Measurements from ENCODE around the gene RNF187. TPM values are rescaled to one million over a fixed set of nuclear protein-coding genes. Genes with fewer than 3 reads are reported as not detected.

RNF187 gene
- polyA plus RNA-seq, 4 donors = 25.5 to 46.1 (median 36.7) TPM

DNA sequence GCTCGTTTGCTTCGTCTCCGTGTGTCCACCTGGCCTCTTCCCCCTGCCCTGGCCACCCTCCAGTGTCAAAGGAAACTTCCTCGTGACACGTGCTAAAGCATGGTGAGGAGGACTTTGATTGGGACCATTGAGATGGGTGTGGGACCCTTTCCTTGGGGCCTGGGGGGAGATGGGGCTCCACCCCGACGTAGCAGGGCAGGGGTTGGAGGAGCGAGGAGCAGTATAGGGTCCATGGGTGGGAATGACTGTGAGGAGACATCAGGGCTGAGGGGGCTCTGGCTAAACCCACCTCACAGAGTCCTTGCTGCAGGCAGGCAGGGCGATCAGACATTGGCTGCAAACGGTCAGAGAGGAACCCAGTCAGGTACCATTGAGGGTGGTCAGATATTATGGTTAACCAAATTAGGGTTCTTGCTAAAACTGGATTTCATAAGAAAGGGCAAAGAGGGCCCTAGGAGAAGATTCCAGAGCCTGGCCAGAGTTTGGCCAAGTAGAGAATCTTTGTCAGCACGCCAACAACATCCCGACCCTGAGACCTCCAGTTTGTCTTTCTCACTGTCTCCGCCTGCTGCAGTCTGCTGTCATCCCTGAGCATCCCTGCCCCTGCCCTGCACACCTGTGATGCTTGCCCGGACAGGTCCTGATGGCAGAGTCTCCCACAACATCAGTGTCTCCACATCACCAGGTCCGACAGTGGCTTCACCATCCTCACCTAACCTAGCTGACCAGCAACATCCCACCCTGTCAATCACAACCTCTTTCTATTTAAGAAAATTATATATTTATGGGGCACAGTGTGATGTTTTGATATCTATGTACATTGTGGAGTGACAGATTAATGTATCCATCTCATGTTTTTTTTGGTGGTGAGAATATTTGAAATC lies 8.0 kb downstream of the RNF187 start:
- H3K4me1 ChIP-seq (ENCODE audit: control insufficient read depth in 3 of 3, insufficient read depth in 2 of 3, low read depth in 1 of 3, low read length in 2 of 3) = no peaks in the 10 kb centered on the region

GRCh38 chr1:228496084-228496483 lies 8.9 kb downstream of the RNF187 start:
- Histone ChIP-seq H3K9me3 (ENCODE audit: control insufficient read depth in 2 of 2, insufficient read depth in 1 of 2, low read depth in 1 of 2, low read length in 1 of 2) (no peaks in the 10 kb centered on the region), H3K4me3 (ENCODE audit: low read depth in 1 of 3, low read length in 3 of 3) (no peak overlapping the region), H3K27me3 (ENCODE audit: control insufficient read depth in 3 of 3, insufficient read depth in 3 of 3, low read length in 3 of 3) (no peaks in the 10 kb centered on the region), H3K27ac (ENCODE audit: low read depth in 1 of 3, low read length in 2 of 3) (no peak overlapping the region), H3K4me1 (ENCODE audit: control insufficient read depth in 3 of 3, insufficient read depth in 2 of 3, low read depth in 1 of 3, low read length in 2 of 3) (peaks cover 0 to 4% (median 0%) of the 10 kb centered on the region in 3 donors), H3K36me3 (ENCODE audit: control insufficient read depth in 3 of 3, insufficient read depth in 2 of 3, low read depth in 1 of 3, low read length in 3 of 3) (peaks cover 0 to 46% (median 8%) of the 10 kb centered on the region in 3 donors)
- 93 to 98% (median 97%) methylated on average over 4 of the region's 4 CpGs for WGBS, 3 donors
- FAIRE-seq (no peak), DNase-seq (no peak)

More for the DNA sequence above, 8.0 kb downstream of the RNF187 start:
- H3K27ac ChIP-seq (ENCODE audit: low read depth in 1 of 3, low read length in 2 of 3) = no peak overlapping the region
- 87 to 90% (median 90%) methylated on average over 15 of the region's 15 CpGs for WGBS, 3 donors
- no peaks in the 10 kb centered on the region for H3K9me3 ChIP-seq (ENCODE audit: control insufficient read depth in 2 of 2, insufficient read depth in 1 of 2, low read depth in 1 of 2, low read length in 1 of 2)
- DNase-seq (no peak), FAIRE-seq (no peak)
- H3K4me3 ChIP-seq (ENCODE audit: low read depth in 1 of 3, low read length in 3 of 3) = no peak overlapping the region
- H3K36me3 ChIP-seq (ENCODE audit: control insufficient read depth in 3 of 3, insufficient read depth in 2 of 3, low read depth in 1 of 3, low read length in 3 of 3) = peaks cover 0 to 55% (median 11%) of the 10 kb centered on the region in 3 donors
- H3K27me3 ChIP-seq (ENCODE audit: control insufficient read depth in 3 of 3, insufficient read depth in 3 of 3, low read length in 3 of 3) = no peaks in the 10 kb centered on the region

- peaks cover 0 to 4% (median 0%) of the 10 kb centered on the region in 3 donors for H3K4me1 ChIP-seq (ENCODE audit: control insufficient read depth in 3 of 3, insufficient read depth in 2 of 3, low read depth in 1 of 3, low read length in 2 of 3)
- DNase-seq (no peak), FAIRE-seq (no peak)
- peaks cover 0 to 43% (median 8%) of the 10 kb centered on the region in 3 donors for H3K36me3 ChIP-seq (ENCODE audit: control insufficient read depth in 3 of 3, insufficient read depth in 2 of 3, low read depth in 1 of 3, low read length in 3 of 3)
- no peaks in the 10 kb centered on the region for H3K27me3 ChIP-seq (ENCODE audit: control insufficient read depth in 3 of 3, insufficient read depth in 3 of 3, low read length in 3 of 3)
- WGBS, 3 donors = 80 to 85% (median 84%) methylated on average over 3 of the region's 3 CpGs
- no peaks in the 10 kb centered on the region for H3K9me3 ChIP-seq (ENCODE audit: control insufficient read depth in 2 of 2, insufficient read depth in 1 of 2, low read depth in 1 of 2, low read length in 1 of 2)
- no peak overlapping the region for H3K4me3 ChIP-seq (ENCODE audit: low read depth in 1 of 3, low read length in 3 of 3)
- no peak overlapping the region for H3K27ac ChIP-seq (ENCODE audit: low read depth in 1 of 3, low read length in 2 of 3)
Measured at GRCh38 chr1:228496494-228496893, 9.3 kb downstream of the RNF187 start.

DNA sequence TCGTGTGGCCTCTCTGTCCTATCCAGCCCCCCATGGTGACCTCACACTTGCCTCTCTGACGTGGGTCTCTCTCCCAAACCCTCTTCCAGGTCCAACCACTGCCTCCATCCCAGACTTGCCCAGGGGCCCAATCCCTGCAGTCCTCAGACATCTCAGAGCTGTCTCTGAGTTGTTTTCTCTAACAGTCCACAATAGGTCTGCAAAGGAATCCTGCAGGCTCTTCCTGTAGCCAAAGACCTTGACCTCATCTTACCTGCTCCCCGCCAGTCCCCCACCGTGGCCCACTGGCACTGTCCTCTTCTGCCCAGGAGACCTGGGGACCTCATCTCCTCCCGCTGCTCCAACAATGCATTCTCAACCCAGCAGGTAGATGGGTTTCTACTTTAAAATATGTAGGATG lies 10.0 kb downstream of the RNF187 start:
- Histone ChIP-seq H3K9me3 (ENCODE audit: control insufficient read depth in 2 of 2, insufficient read depth in 1 of 2, low read depth in 1 of 2, low read length in 1 of 2) (no peaks in the 10 kb centered on the region), H3K27me3 (ENCODE audit: control insufficient read depth in 3 of 3, insufficient read depth in 3 of 3, low read length in 3 of 3) (no peaks in the 10 kb centered on the region), H3K36me3 (ENCODE audit: control insufficient read depth in 3 of 3, insufficient read depth in 2 of 3, low read depth in 1 of 3, low read length in 3 of 3) (peaks cover 0 to 38% (median 8%) of the 10 kb centered on the region in 3 donors), H3K4me3 (ENCODE audit: low read depth in 1 of 3, low read length in 3 of 3) (no peak overlapping the region), H3K4me1 (ENCODE audit: control insufficient read depth in 3 of 3, insufficient read depth in 2 of 3, low read depth in 1 of 3, low read length in 2 of 3) (peaks cover 0 to 4% (median 0%) of the 10 kb centered on the region in 3 donors), H3K27ac (ENCODE audit: low read depth in 1 of 3, low read length in 2 of 3) (no peak overlapping the region)
- DNase-seq (no peak), FAIRE-seq (no peak)
- 85 to 93% (median 91%) methylated on average over 5 of the region's 5 CpGs for WGBS, 3 donors

GRCh38 chr1:228497817-228498216 lies 10.6 kb downstream of the RNF187 start:
- DNase-seq (no peak), FAIRE-seq (no peak)
- no peaks in the 10 kb centered on the region for H3K27me3 ChIP-seq (ENCODE audit: control insufficient read depth in 3 of 3, insufficient read depth in 3 of 3, low read length in 3 of 3)
- no peaks in the 10 kb centered on the region for H3K9me3 ChIP-seq (ENCODE audit: control insufficient read depth in 2 of 2, insufficient read depth in 1 of 2, low read depth in 1 of 2, low read length in 1 of 2)
- WGBS, 3 donors = 88 to 95% (median 94%) methylated on average over 8 of the region's 8 CpGs
- H3K4me3 ChIP-seq (ENCODE audit: low read depth in 1 of 3, low read length in 3 of 3) = no peak overlapping the region
- peaks cover 0 to 4% (median 0%) of the 10 kb centered on the region in 3 donors for H3K4me1 ChIP-seq (ENCODE audit: control insufficient read depth in 3 of 3, insufficient read depth in 2 of 3, low read depth in 1 of 3, low read length in 2 of 3)
- H3K27ac ChIP-seq (ENCODE audit: low read depth in 1 of 3, low read length in 2 of 3) = no peak overlapping the region
- peaks cover 0 to 36% (median 8%) of the 10 kb centered on the region in 3 donors for H3K36me3 ChIP-seq (ENCODE audit: control insufficient read depth in 3 of 3, insufficient read depth in 2 of 3, low read depth in 1 of 3, low read length in 3 of 3)

GRCh38 chr1:228500143-228500734 lies 13.1 kb downstream of the RNF187 start:
- FAIRE-seq (no peak), DNase-seq (peak in 1 of 2 donors; percentile 25)
- H3K4me3 ChIP-seq (ENCODE audit: low read depth in 1 of 3, low read length in 3 of 3) = no peak overlapping the region
- peaks cover 0 to 4% (median 0%) of the 10 kb centered on the region in 3 donors for H3K4me1 ChIP-seq (ENCODE audit: control insufficient read depth in 3 of 3, insufficient read depth in 2 of 3, low read depth in 1 of 3, low read length in 2 of 3)
- 35 to 56% (median 39%) methylated on average over 8 of the region's 8 CpGs for WGBS, 3 donors
- H3K27ac ChIP-seq (ENCODE audit: low read depth in 1 of 3, low read length in 2 of 3) = no peak overlapping the region
- H3K9me3 ChIP-seq (ENCODE audit: control insufficient read depth in 2 of 2, insufficient read depth in 1 of 2, low read depth in 1 of 2, low read length in 1 of 2) = no peaks in the 10 kb centered on the region
- H3K27me3 ChIP-seq (ENCODE audit: control insufficient read depth in 3 of 3, insufficient read depth in 3 of 3, low read length in 3 of 3) = no peaks in the 10 kb centered on the region
- H3K36me3 ChIP-seq (ENCODE audit: control insufficient read depth in 3 of 3, insufficient read depth in 2 of 3, low read depth in 1 of 3, low read length in 3 of 3) = peaks cover 0 to 12% (median 0%) of the 10 kb centered on the region in 3 donors

GRCh38 chr1:228500901-228501871 lies 14.0 kb downstream of the RNF187 start:
- DNase-seq = peak; percentile 84 to 90
- Histone ChIP-seq H3K9me3 (ENCODE audit: control insufficient read depth in 2 of 2, insufficient read depth in 1 of 2, low read depth in 1 of 2, low read length in 1 of 2) (no peaks in the 10 kb centered on the region), H3K27me3 (ENCODE audit: control insufficient read depth in 3 of 3, insufficient read depth in 3 of 3, low read length in 3 of 3) (no peaks in the 10 kb centered on the region), H3K4me1 (ENCODE audit: control insufficient read depth in 3 of 3, insufficient read depth in 2 of 3, low read depth in 1 of 3, low read length in 2 of 3) (peaks cover 0 to 4% (median 0%) of the 10 kb centered on the region in 3 donors), H3K36me3 (ENCODE audit: control insufficient read depth in 3 of 3, insufficient read depth in 2 of 3, low read depth in 1 of 3, low read length in 3 of 3) (peaks cover 0 to 9% (median 0%) of the 10 kb centered on the region in 3 donors), H3K27ac (ENCODE audit: low read depth in 1 of 3, low read length in 2 of 3) (no peak overlapping the region), H3K4me3 (ENCODE audit: low read depth in 1 of 3, low read length in 3 of 3) (no peak overlapping the region)
- no peak for FAIRE-seq
- 22 to 28% (median 28%) methylated on average over 23 of the region's 23 CpGs for WGBS, 3 donors

DNA sequence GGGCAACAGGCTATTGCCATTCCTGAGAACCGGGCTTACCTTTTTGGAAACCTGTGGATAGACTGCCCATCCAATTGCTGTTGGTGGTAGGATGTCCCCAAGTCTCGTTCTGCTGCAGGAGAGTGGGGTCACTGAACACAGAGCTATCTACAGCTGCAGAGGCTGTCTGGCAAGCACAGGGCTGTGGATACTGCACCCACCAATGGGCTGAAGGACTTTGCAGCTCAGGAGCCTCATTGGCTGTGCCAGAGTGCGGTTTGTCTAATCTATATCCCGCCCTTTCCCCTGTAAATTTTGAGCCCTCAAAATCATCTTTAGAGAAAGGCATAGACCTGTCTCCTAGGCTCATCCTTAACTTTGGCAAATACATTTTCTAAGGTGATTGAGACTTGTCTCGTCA lies 15.3 kb downstream of the RNF187 start:
- H3K36me3 ChIP-seq (ENCODE audit: control insufficient read depth in 3 of 3, insufficient read depth in 2 of 3, low read depth in 1 of 3, low read length in 3 of 3) = peaks cover 0 to 5% (median 0%) of the 10 kb centered on the region in 3 donors
- H3K27ac ChIP-seq (ENCODE audit: low read depth in 1 of 3, low read length in 2 of 3) = no peak overlapping the region
- DNase-seq (no peak), FAIRE-seq (no peak)
- H3K4me3 ChIP-seq (ENCODE audit: low read depth in 1 of 3, low read length in 3 of 3) = no peak overlapping the region
- WGBS, 3 donors = 88 to 92% (median 88%) methylated on average over 5 of the region's 5 CpGs
- H3K9me3 ChIP-seq (ENCODE audit: control insufficient read depth in 2 of 2, insufficient read depth in 1 of 2, low read depth in 1 of 2, low read length in 1 of 2) = no peaks in the 10 kb centered on the region
- no peaks in the 10 kb centered on the region for H3K27me3 ChIP-seq (ENCODE audit: control insufficient read depth in 3 of 3, insufficient read depth in 3 of 3, low read length in 3 of 3)
- H3K4me1 ChIP-seq (ENCODE audit: control insufficient read depth in 3 of 3, insufficient read depth in 2 of 3, low read depth in 1 of 3, low read length in 2 of 3) = peaks cover 0 to 4% (median 0%) of the 10 kb centered on the region in 3 donors
